Stimulated activated CD8-positive, alpha-beta memory T cell treated with anti-CD3 and anti-CD28 coated beads, Interleukin-15, amount 100 ng/mL, for 48 hours (primary cell): ENCODE measurements around the gene LZTR1.

Experiments used
- DNase-seq, 2 donors: peaks; one replicate each; pipeline ENCODE4 v3.0.0-alpha.2; 2020; ENCODE audit warnings: low read depth in 2 of 2

The LZTR1 gene

DNA sequence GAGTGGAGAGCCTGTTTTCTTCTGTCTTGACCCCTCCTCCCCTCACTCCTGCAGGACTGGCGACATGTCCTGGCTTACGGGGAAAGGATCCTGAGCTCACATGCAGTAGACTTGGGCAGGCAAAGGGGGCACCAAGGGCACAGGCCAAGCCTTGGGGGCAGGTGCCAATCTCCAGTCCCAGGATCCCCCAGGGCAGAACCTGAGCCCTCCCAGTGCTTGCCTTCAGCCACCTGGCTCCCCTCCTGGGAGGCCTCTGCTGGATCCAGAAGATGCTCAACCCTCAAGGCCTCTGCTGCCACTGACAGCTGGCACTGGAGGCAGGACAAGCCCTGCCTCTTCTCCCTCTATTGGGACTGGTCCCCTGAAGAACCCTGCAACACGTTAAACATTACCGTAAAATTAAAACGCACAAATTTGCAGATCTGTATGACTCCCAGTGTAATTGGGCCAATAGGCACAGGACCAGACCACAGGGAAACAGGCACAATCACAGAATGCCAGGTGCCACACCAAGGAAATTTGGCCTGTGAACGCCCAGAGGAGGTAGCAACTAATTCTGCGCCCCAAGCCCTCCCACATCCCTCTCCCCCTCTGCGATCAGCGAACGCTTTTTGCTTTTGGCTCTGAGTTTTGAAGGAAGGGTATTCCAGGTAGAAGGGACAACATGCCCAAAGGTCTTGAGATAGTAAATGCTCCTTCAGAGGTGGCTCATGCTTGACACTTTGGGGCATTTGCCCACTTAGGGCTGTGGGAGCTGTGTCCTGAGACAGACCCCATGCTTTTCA, 967 bp upstream of the LZTR1 start:
- no peak for DNase-seq

GRCh38 chr22:20982563-20982882, 426 bp downstream of the LZTR1 start:
- no peak for DNase-seq

DNA sequence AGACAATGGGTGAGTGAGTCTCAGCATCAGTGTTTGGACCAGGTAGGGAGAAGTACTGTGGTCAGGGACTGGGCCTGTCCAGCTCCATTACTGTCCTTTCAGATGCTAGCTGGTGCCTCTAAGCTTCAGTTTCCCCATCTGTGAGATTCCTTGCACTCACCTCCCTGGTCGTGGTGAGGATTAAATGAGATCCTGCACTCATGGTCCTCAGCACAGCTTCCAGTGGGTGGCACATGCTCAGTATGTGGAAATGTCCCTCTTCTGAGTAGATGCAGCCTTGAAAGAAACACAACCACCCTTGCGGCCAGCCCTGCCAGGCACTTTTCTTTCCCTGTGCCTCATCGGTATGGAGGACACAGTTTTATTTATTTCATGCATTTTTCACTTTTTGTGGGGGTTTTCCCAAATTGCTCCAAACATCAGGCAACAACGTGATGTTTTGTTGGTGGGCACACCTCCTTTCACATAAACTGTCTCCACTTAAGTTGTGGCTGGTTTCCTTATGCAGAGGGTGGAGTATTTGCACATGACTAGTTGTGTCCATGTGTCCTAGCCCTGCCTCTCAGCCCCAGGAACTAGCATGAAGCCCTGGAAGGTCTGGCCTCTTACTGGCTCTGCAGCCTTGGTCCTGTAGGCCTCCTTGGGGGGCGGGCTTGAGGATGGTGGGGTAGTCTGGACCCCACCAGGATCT, 1.1 kb downstream of the LZTR1 start:
- no peak for DNase-seq

GRCh38 chr22:20985720-20986119, 3.6 kb downstream of the LZTR1 start:
- DNase-seq: no peak

GRCh38 chr22:20986365-20986764, 4.3 kb downstream of the LZTR1 start:
- no peak for DNase-seq

GRCh38 chr22:20987375-20987774, 5.3 kb downstream of the LZTR1 start:
- DNase-seq: no peak

- no peak for DNase-seq
Observed at GRCh38 chr22:20988573-20989322, 6.7 kb downstream of the LZTR1 start.

GRCh38 chr22:20989323-20990138, 7.4 kb downstream of the LZTR1 start:
- DNase-seq: no peak

- DNase-seq: no peak
Observed at GRCh38 chr22:20990184-20991180, 8.4 kb downstream of the LZTR1 start.

- DNase-seq: no peak
Observed at GRCh38 chr22:20991252-20992055, 9.4 kb downstream of the LZTR1 start.

- DNase-seq: no peak
Observed at GRCh38 chr22:20992056-20992442, 10.0 kb downstream of the LZTR1 start.

GRCh38 chr22:20992456-20993303, 10.6 kb downstream of the LZTR1 start:
- no peak for DNase-seq

DNA sequence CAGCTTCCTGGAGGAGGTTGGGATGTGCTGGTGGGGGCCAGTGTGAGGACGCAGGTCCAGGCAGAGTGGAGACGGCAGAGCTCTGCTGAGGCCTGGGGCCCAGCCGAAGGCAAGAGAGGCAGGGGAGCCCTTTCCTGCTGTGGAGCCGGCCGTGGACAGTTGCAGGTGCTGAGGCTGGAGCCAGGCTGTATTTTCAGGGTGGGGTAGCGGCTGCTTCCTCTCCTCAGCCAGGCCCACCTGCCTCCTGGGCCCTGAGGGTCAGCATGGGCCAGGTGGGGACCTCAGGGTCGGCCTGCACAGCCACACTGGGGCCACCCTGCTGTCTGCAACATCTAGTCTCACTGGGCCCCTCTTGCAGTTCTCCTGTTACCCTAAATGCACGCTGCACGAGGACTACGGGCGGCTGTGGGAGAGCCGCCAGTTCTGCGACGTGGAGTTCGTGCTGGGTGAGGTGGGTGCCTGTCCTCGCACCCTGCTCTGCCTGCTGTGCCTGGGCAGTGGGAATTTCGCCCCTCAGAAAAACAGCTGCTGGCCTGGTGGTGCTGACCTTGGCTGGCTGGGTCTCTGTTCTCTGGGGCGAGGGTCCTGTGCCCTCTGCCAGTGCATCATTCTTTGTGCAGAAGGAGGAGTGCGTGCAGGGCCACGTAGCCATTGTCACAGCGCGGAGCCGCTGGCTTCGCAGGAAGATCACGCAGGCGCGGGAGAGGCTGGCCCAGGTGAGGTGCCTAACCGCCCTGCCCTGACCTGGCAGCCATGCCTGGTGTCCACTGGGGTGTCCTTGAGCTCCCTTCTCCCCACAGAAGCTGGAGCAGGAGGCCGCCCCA, 11.4 kb downstream of the LZTR1 start:
- no peak for DNase-seq

GRCh38 chr22:20994128-20994901, 12.2 kb downstream of the LZTR1 start:
- DNase-seq: no peak

- no peak for DNase-seq
Observed at GRCh38 chr22:20994902-20995241, 12.8 kb downstream of the LZTR1 start.

DNA sequence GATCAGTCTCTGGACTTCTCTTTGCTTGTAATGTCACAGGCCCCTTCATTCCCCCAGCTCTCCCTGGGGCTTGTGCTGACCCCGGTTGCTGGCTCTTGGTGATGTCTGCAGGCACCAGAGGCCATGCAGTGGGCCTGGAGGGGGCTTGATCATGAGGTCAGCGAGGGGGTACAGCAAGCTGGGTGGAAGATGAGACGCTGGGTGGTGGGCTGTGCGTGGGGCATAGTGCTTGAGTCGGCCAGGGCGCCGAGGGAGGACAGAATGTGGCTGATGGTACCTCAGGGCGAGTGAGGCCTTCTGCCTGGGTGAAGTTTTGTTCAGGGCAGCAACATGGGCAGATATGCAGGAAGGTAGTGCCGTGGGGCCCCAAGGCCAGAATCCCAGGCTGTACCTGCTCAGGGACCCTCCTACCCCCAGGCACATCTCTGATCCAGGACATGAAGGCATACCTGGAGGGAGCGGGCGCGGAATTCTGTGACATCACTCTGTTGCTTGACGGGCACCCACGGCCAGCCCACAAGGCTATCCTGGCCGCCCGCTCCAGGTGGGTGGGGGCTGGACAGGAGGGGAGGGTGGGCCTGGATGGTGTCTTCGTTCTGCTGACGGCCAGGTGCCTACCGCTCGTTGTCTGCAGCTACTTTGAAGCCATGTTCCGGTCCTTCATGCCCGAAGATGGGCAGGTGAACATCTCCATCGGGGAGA, 13.4 kb downstream of the LZTR1 start:
- no peak for DNase-seq

GRCh38 chr22:20996031-20996410, 13.9 kb downstream of the LZTR1 start:
- DNase-seq: no peak
